SU-DHL-6 (cell line): ENCODE data around the gene CASTOR2.

Source experiments
- EZH2phosphoT487 ChIP-seq: fragments of 200-600 bp; sonication (generic), shearing (Covaris generic); conservative IDR thresholded peaks from 2 replicates; pipeline ENCODE4 v1.6.1; 2018; ENCODE audit warnings: mild to moderate bottlenecking, antibody characterized with exemption, low read length, moderate library complexity, mixed read lengths
- TF ChIP-seq, protein P1 (sequence below): fragments of 200-600 bp; sonication (generic); IDR thresholded peaks from one replicate; pipeline ENCODE4 v1.5.1; 2017; ENCODE audit warnings: antibody characterized with exemption, mild to moderate bottlenecking, low read length, moderate library complexity; ENCODE audit not compliant: insufficient read depth, poor library complexity, severe bottlenecking

DNA sequence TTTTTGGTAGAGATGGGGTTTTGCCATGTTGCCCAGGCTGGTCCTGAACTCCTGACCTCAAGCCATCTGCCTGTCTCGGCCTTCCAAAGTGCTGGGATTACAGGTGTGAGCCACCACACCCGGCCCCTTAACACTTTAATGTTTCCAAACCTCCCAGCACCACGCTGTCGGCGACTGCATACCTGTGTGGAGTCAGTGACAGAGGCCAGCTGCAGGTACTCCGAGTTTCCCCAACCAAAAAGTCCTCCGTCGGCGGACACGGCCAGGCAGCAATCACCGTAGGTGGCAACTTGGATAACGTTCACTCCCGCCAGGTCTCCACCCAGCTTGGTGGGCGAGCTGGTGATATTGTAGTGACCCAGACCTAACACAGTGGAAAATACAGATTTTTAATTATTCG lies 93.9 kb downstream of the CASTOR2 start:
- TF ChIP-seq, protein P1, sequence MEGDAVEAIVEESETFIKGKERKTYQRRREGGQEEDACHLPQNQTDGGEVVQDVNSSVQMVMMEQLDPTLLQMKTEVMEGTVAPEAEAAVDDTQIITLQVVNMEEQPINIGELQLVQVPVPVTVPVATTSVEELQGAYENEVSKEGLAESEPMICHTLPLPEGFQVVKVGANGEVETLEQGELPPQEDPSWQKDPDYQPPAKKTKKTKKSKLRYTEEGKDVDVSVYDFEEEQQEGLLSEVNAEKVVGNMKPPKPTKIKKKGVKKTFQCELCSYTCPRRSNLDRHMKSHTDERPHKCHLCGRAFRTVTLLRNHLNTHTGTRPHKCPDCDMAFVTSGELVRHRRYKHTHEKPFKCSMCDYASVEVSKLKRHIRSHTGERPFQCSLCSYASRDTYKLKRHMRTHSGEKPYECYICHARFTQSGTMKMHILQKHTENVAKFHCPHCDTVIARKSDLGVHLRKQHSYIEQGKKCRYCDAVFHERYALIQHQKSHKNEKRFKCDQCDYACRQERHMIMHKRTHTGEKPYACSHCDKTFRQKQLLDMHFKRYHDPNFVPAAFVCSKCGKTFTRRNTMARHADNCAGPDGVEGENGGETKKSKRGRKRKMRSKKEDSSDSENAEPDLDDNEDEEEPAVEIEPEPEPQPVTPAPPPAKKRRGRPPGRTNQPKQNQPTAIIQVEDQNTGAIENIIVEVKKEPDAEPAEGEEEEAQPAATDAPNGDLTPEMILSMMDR: no peak
- no peak for TF ChIP-seq EZH2phosphoT487
